ENCODE results near the gene UGT1A5.
"Not testable (repeated sequence)": the region's sequence is repeated elsewhere in the genome, so short reads cannot be mapped to it uniquely, and the experiment has no call there.

The UGT1A5 gene

GRCh38 chr2:233698740-233699139, 14.0 kb upstream of the UGT1A5 start:
- DNase-seq: no peak

DNA sequence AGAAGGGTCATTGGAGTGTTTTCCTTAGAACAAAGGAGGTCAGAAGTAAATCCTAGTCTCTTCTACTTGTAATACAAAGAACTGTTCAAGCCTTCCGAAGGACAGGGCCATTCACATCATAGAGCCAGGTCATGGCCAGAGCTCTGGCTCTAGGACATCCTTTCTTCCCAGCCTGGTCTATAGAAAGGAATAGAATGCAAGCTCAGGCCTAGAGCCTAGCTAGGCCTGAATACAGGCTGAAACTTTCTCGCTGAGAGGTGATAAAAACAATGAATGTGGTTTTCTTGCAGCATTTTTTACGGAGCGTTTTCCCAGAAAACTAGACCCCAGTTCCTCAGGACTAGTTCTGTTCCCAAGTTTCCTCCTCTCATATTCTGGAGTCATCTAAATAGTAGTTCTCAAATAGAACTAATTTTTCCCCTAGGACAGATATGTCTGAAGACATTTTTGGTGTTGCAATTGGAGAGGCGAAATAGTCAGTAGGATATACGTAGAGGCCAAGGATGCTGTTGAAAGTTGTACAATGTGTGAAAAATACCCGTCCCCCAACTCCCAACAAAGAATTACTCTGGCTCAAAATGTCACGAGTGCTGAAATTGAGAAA, 13.2 kb upstream of the UGT1A5 start:
- DNase-seq: no peak

DNA sequence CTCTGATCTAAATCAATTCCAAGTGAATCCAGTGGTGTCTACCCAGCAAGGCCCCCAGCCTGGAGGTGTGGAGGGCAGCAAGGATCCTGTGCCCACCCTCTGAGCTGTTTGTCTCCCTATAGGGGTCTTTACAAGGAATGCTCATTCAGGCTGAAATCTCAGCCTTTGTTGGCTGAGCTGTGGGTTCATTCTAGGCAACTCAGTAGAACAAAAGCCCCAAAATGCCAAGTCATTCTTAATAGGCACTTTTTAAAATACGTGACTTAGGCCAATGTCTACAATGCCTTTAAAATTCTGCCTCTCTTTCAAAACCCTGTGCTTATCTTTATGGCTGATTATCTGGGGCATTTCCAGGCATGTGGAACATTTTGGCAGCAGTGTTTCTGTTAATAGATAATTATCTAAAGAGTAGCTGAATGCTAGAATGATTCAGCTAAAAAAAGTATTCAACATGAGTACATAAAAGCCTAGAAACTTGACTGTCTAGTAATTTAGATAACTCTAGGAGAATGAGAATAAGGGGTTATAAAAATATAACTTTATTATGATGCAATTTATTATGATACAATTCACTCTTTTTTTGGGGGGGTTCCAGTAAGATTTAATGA, 12.6 kb upstream of the UGT1A5 start:
- DNase-seq: no peak

DNA sequence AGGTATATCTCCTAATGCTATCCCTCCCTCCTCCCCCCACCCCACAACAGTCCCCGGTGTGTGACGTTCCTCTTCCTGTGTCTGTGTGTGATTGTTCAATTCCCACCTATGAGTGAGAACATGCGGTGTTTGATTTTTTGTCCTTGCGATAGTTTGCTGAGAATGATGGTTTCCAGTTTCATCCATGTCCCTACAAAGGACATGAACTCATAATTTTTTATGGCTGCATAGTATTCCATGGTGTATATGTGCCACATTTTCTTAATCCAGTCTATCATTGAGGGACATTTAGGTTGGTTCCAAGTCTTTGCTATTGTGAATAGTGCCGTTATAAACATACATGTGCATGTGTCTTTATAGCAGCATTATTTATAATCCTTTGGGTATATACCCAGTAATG, 11.9 kb upstream of the UGT1A5 start:
- not testable (repeated sequence) for DNase-seq

- no peak for DNase-seq
Measured at GRCh38 chr2:233702238-233702637, 10.5 kb upstream of the UGT1A5 start.

- no peak for DNase-seq
Measured at GRCh38 chr2:233705911-233706506, 6.7 kb upstream of the UGT1A5 start.

GRCh38 chr2:233706720-233707119, 6.0 kb upstream of the UGT1A5 start:
- no peak for DNase-seq

DNA sequence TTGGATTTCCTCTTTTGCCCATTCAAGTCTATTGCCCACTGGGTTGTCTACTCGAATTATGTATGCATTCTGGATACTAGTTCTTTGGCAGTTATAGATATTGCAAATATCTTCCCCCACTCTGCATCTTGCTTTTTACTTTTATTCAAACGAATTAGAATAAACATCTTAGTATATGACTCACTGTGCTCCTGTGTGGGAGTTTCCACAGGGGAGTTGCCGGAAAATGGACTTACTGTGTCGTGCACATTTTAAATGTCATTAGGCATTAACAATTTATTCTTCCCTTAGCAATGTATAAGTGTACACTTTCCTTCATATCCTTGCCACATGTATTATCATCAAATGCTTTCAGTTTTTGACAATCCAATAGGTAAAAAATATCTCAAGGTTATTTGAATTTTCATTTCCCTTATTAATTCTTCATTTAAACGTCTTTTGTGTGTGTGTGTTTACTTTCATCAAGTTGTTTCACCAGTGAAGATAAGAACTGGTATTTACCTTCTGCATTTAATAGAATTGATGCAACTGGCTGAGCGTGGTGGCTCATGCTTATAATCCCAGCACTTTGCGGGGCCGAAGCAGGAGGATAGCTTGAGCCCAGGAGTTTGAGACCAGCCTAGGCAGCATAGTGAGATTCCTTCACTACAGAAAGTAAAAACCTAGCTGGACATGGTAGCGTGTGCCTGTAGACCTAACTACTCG, 4.6 kb upstream of the UGT1A5 start:
- DNase-seq: no peak

DNA sequence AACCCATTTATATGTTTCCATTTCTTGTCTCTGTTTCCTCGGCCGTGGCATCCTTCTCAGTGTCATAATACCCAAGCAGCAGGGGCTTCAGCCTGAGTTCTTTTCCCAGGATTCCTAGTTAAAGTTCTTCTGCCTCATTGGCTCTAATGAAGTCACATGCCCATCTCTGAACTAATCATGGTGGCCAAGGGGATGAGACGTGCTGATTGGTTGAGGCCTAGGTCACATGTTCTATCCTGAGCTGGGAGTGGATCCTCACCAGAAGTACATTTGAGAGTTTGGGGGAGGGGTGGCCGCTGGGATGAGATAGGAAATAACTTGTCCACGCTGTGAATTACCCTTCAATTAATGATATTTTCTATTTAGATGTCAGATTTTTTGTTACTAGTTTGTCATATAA, 3.8 kb upstream of the UGT1A5 start:
- no peak for DNase-seq

GRCh38 chr2:233711312-233712008, 1.2 kb upstream of the UGT1A5 start:
- peak; percentile 9 to 55 (median 40) for DNase-seq

GRCh38 chr2:233713262-233713615, 532 bp downstream of the UGT1A5 start:
- no peak for DNase-seq

DNA sequence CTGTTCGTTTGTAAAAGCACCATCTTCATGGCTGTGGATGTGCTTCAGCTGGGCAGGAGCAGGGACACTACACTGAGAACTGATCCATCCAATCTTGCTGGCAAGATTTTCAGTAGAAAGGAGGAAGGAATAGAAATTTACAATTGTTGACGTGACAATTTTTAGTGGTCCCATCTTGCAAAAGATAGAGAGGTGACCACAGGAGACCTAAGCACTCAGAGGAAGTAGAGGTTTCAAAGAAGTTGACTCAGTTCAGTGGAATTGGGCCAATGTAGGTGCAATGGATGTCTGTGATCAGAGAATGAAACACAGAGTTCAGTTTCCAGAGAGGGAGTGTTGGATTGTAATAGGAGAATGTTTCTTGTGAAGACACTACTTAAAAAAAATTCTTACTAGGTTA, 1.4 kb downstream of the UGT1A5 start:
- DNase-seq: no peak

DNA sequence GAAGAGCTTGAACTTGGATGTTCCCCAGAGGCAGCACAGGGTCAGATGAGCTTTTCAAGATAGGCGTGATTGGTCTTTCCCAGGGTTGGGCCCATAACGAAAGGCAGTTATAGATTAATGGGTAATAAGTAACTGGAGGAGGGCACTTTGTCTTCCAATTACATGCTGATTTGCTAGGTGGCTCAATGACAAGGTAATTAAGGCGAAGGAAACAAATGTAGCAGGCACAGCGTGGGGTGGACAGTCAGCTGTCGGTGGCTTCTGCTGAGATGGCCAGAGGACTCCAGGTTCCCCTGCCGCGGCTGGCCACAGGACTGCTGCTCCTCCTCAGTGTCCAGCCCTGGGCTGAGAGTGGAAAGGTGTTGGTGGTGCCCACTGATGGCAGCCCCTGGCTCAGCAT, 5.8 kb downstream of the UGT1A5 start, which contains the start of gene UGT1A4:
TSS of gene UGT1A4 (plus strand) at position 185 of the 400 bp plus-strand sequence. CDS start at position 270, 85 bp downstream.
- DNase-seq: no peak

- no peak for DNase-seq
Measured at GRCh38 chr2:233728723-233729301, 16.1 kb downstream of the UGT1A5 start, which contains the start of gene UGT1A3. UGT1A3 (plus strand) TSS chr2:233729042; CDS start chr2:233729127, 85 bp downstream.

DNA sequence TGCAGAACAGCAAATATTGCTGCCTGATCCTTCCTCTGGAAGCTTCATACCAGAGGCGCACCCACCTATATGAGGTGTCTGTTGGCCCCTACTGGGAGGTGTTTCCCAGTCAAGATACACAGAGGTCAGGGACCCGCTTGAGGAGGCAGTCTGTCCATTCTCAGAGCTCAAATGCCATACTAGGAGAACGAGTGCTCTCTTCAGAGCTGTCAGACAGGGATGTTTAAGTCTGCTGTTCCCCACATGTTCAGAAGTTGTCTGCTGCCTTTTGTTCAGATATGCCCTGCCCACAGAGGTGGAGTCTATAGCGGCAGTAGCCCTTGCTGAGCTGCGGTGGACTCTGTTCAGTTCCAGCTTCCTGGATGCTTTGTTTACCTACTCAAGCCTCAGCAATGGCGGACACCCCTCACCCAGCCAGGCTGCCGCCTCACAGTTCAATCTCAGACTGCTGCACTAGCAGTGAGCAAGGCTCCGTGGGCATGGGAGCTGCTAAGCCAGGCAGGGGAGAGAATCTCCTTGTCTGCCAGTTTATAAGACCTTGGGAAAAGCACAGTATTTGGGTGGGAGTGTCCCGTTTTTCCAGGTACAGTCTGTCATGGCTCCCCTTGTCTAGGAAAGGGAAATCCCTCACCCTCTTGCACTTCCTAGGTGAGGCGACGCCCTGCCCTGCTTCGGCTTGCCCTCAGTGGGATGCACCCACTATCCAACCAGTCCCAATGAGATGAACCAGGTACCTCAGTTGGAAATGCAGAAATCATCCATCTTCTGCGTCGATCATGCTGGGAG, 24.4 kb downstream of the UGT1A5 start:
- not testable (repeated sequence) for DNase-seq

DNA sequence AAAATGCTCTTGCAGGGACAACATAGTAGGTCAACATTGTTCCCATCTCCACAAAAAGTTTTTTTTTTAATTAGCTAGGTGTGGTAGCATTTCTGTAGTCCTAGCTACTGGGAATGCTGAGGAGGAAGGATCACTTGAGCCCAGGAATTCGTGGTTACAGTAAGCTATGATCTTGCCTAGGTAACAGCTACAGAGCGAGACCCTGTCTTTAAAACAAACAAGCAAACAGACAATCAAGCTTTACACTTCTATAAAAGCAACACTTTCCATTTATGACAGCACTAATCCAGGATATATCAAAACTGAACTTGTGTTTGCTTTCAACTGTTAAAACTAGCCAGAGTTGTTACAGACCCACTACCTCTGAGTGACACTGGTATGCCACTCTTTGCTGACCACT, 28.2 kb downstream of the UGT1A5 start:
- DNase-seq: no peak

DNA sequence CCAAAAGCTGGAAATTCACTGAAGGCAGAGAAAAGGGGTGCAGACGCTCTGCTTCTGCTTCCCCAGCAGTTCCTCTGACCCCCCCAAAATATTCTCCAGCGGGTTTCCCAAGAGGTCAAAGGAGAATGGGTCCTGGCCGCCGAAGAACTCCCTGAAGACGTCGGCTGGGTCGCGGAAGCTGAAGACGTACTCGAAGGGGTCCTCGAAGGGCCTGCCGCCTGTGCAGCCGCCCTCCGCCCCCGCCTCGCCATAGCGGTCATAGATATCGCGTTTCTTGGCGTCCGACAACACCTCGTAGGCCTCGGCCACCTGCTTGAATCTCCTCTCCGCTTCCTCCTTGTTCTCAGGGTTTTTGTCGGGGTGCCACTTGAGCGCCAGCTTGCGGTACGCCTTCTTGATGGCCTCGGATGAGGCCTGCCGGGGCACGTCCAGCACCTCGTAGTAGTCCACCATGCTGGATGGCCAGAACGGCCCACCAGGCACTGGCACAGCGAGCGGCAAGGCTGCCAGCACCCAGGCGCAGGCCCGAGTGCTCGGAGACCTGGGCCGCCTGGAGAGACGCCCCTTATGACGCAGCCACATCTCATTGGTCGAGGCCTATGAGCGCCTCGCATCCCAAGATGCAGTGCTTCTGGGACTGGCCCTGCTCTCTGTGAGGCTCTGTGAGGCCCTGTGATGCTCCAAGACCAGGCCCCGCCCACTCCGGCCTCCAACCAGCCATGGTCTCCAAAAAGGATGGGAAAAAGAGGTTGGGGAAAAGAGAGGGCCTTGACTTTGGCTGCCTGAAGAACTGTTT, 31.0 kb downstream of the UGT1A5 start:
- no peak for DNase-seq

DNA sequence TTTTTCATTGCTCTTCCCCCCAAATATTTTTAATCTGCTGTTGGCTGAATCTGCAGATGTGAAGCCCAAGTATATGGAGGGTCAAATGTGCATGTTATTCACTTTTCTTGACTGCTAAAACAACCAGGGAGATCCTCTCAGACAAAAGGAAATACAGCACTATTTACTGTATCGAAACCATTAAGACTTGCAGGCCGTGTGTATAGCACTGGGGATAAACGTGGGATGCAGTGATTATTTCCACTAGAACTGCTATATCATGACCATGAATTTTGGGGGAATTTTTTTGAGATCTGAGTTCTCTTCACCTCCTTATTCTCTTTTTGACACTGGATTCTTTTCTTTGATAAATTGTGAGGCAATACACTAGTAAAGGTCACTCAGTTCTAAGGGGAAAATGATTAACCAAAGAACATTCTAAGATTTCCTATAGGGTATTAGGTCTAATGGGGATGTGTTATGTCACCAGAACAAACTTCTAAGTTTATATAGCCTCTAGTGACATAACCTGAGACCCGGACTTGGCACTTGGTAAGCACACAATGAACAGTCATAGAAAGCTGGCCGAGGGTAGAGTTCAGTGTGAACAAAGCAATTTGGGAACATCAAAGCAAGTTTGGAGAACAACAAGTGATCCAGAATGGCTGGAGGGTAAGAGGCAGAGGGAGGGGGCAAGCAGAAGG, 32.5 kb downstream of the UGT1A5 start:
- no peak for DNase-seq

- not testable (repeated sequence) for DNase-seq
Measured at GRCh38 chr2:233745838-233746237, 33.1 kb downstream of the UGT1A5 start.

DNA sequence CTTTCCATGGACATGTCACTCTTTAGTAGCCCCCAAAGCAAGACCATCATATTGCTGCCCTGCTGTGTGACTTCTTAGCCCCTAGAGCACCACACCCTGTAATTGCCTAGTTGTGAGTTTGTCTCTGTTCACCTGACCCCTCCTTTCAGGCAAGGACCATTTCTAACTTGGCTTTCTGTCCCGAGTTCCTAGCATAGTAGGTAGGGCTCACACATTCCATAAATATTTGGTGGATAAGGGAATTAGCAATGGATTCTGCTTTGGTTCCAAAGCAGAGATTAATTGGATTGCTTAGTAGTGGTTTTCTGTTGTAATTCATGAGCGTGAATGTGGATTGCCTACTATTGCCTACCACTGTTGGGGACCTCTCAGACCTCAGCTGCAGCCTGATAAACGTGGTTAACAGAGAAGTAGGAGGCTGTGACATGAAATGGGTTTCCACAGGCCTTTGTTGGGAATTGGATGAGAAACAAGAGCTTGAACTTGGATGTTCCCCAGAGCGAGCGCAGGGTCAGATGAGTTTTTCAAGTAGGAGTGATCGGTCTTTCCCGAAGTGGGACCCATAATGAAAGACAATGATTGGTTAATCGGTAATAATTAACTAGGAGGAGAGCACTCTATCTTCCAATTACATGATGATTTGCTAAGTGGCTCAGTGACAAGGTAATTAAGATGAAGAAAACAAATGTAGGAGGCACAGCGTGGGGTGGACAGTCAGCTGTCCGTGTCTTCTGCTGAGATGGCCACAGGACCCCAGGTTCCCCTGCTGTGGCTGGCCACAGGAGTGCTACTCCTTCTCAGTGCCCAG, 34.0 kb downstream of the UGT1A5 start:
- no peak for DNase-seq
